Activated CD4-positive, alpha-beta T cell treated with anti-CD3 and anti-CD28 coated beads, Interleukin-2, amount 10 ng/mL, durations not matched to agents 24 days and 14 days (primary cell): ENCODE data around the gene ERP27. TPM values are rescaled to one million over a fixed set of nuclear protein-coding genes. Genes with fewer than 3 reads are reported as not detected.

ENCODE experiments used
- DNase-seq: peaks from one replicate; pipeline ENCODE4 v3.0.0; 2022
- H3K27ac Mint-ChIP-seq: one replicate; pipeline ENCODE4 v1.8.0; 2022; ENCODE audit warnings: mild to moderate bottlenecking, mixed read lengths
- H3K27me3 Mint-ChIP-seq: one replicate; pipeline ENCODE4 v1.8.0; 2022; ENCODE audit warnings: mixed read lengths
- H3K36me3 Mint-ChIP-seq: one replicate; pipeline ENCODE4 v1.8.0; 2022; ENCODE audit warnings: low read depth, mild to moderate bottlenecking, mixed read lengths
- H3K4me1 Mint-ChIP-seq: one replicate; pipeline ENCODE4 v1.8.0; 2021; ENCODE audit warnings: mixed read lengths
- H3K4me3 Mint-ChIP-seq: one replicate; pipeline ENCODE4 v1.8.0; 2022; ENCODE audit warnings: mild to moderate bottlenecking, moderate library complexity, mixed read lengths
- H3K9me3 Mint-ChIP-seq: one replicate; pipeline ENCODE4 v1.8.0; 2021; ENCODE audit warnings: mixed read lengths
- intact Hi-C: fragments of 100-400 bp; cut with micrococcal nuclease; formaldehyde crosslinking; loops from one replicate; pipeline ENCODE4 v1.15.1; 2023
- total RNA-seq: library from RNA; stranded (reverse); gene quantifications from 2 replicates; pipeline ENCODE4 v1.2.3, GENCODE V29; 2022

Gene ERP27
- total RNA-seq, 1 donor from 2014 or later, result 1.8 TPM

DNA sequence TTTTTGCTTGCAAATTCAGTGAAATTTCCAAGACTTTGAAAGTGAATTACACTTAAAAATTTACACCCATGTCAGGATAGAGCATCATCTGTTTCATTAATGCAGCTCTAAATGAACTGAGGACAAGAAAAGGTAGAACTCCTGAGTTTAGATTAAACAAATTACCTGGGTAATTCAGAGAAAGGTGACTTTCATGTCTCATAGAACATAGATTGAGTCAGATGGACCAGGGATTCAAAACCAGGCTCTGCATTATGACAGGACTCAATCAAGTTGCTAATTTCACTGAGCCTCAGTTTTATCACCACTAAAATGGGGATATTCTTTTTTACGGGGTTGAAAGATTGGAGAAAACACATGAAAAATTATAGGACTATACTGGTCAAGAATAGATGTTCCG, 18.6 kb upstream of the ERP27 start:
- H3K4me1 Mint-ChIP-seq, result peaks cover 67% of the 10 kb centered on the region
- no peaks in the 10 kb centered on the region for H3K9me3 Mint-ChIP-seq
- H3K27me3 Mint-ChIP-seq, result no peaks in the 10 kb centered on the region
- intact Hi-C loops, result loop anchor here (5.0 to 10.0 kb wide), 3 partner anchors 565 to 1852 kb away; partner anchors contain the start of genes GSG1 and STRAP
- H3K36me3 Mint-ChIP-seq, result peaks cover 43% of the 10 kb centered on the region
- peak overlapping the region; percentile 100 for H3K27ac Mint-ChIP-seq
- peak overlapping the region; percentile 99 for H3K4me3 Mint-ChIP-seq
- no peak for DNase-seq

DNA sequence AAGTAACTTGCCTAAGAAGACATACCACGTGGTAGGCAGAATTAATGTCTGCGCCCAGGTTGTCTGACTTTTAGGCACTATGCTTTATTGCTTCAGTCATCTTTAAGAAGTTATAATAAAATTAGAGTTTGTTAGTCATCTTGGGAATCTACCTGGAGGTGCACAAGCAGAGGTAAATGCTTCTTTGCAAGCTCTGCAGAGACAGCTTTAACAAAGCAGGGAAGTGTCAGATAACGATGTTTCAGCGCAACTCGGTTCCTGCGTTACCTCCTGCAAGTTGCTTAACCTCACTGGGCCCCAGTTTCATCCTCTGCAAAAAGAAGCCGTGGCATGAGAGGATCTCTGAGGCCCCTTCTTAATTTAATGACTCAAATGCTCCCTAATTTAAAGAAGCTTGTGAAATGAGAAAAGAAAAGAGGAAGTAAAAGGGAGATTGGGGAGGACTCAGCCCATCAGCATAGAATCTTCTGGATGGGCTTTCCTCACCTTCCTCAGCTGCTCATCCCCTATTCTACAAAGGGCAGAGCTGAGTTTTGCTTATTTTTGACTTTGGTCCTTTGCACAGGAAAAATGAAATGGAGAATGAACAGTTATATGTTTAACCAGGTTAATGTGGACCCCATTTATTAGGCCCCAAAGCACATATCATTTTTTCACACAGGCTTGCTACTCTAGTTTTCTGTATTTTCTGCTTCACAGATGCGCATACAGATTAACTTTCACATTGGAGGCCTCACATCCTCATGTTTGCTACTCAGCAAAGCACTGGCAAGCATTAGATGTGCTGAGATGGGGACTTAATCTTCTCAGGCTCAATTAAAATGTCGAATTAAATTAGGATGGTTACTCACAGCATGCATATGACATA, 17.9 kb upstream of the ERP27 start:
- intact Hi-C loops, result loop anchor here (5.0 to 10.0 kb wide), 3 partner anchors 564 to 1851 kb away; partner anchors contain the start of genes GSG1 and STRAP
- peak; percentile 79 for DNase-seq
- Mint-ChIP-seq H3K27me3 (no peaks in the 10 kb centered on the region), H3K9me3 (no peaks in the 10 kb centered on the region), H3K36me3 (peaks cover 46% of the 10 kb centered on the region), H3K27ac (peak overlapping the region; percentile 100), H3K4me3 (peak overlapping the region; percentile 99), H3K4me1 (peaks cover 73% of the 10 kb centered on the region)

- Mint-ChIP-seq H3K4me1 (peaks cover 80% of the 10 kb centered on the region), H3K4me3 (peak overlapping the region; percentile 75), H3K36me3 (peaks cover 45% of the 10 kb centered on the region), H3K27me3 (no peaks in the 10 kb centered on the region), H3K9me3 (no peaks in the 10 kb centered on the region), H3K27ac (peak overlapping the region; percentile 96)
- peak; percentile 73 for DNase-seq
- intact Hi-C loops, result loop anchor here (5.0 to 10.0 kb wide), 4 partner anchors 618 to 1849 kb away; partner anchors contain the start of genes GSG1 and STRAP
Observed at GRCh38 chr12:14954269-14954668, 15.9 kb upstream of the ERP27 start.

DNA sequence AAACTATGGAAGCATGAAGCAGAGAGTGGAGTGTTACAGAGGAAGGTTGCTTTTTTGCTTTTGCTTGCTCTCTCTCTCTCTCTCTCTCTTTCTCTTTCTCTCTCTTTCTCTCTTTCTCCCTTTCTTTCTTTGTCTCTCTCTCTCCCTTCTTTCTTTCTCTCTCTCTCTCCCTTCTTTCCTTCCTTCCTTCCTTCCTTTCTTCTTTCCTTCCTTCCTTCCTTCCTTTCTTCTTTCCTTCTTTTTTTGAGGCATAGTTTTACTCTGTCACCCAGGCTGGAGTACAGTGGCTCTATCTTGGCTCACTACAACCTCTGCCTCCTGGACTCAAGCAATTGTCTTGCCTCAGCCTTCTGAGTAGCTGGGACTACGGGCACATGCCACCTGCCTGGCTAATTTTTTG, 15.4 kb upstream of the ERP27 start:
- Mint-ChIP-seq H3K4me1 (peaks cover 80% of the 10 kb centered on the region), H3K4me3 (peak overlapping the region; percentile 75), H3K27ac (peak overlapping the region; percentile 96), H3K27me3 (no peaks in the 10 kb centered on the region), H3K36me3 (peaks cover 45% of the 10 kb centered on the region), H3K9me3 (no peaks in the 10 kb centered on the region)
- DNase-seq, result no peak
- intact Hi-C loops, result loop anchor here (2.0 to 10.0 kb wide), 5 partner anchors 587 to 1849 kb away; partner anchors contain the start of genes GSG1 and STRAP

DNA sequence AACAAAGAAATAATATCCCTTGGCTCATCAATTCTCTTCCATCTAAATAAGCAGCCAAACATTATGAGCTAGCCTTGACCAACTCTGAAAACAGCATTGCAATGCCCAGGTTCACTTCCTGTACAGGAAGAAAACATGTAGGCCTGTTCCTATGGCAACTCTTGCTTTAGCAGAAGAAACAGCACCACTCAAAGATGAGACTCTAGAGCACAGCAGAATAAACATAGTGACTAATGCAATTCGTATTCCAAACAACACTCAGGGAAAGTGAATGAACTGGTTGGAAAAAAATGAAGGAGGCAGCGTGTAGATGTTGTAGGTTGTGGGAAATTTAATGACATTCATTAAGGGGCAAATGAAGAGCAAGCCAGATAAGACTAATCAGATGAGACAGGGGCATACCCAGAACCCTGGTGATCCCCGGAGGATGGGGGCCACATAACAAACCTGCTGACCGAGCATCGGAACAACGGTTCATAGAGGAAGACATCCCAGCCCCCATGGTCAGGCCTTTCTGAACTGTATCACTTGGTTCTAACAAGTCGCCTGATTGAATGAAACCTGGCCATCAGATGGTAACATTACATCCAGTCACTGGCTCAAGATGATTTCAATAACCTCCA, 14.1 kb upstream of the ERP27 start:
- intact Hi-C loops, result loop anchor here (1.0 to 10.0 kb wide), 7 partner anchors 9 to 1848 kb away; partner anchors contain the start of genes ARHGDIB, GSG1 and STRAP
- no peaks in the 10 kb centered on the region for H3K27me3 Mint-ChIP-seq
- peak overlapping the region; percentile 96 for H3K27ac Mint-ChIP-seq
- no peaks in the 10 kb centered on the region for H3K9me3 Mint-ChIP-seq
- peak; percentile 88 for DNase-seq
- peak overlapping the region; percentile 75 for H3K4me3 Mint-ChIP-seq
- peaks cover 43% of the 10 kb centered on the region for H3K36me3 Mint-ChIP-seq
- H3K4me1 Mint-ChIP-seq, result peaks cover 80% of the 10 kb centered on the region

DNA sequence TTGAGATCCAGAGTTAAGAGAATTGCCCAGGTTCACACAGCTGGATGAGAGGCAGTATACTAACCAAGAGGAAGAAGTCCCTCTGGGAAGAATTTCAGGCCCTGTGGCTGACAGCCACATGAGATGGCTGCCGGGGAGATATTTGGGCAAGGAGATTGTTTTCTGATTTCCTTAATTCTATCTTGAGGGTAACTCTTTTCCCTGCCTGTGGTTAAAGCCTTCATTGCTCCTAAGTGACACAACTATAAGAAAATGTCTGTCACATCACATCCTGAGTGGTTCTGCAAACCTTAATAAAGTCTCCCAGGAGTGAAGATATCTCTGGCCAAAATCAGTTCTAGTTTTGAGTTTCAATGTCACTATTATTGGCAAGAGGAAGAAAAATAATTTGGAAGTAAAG, 13.5 kb upstream of the ERP27 start:
- Mint-ChIP-seq H3K9me3 (no peaks in the 10 kb centered on the region), H3K27me3 (no peaks in the 10 kb centered on the region), H3K27ac (peak overlapping the region; percentile 96), H3K36me3 (peaks cover 48% of the 10 kb centered on the region), H3K4me1 (peaks cover 80% of the 10 kb centered on the region), H3K4me3 (peak overlapping the region; percentile 75)
- DNase-seq, result peak; percentile 62
- intact Hi-C loops, result loop anchor here (1.0 to 10.0 kb wide), 7 partner anchors 9 to 1847 kb away; partner anchors contain the start of genes ARHGDIB, GSG1 and STRAP

GRCh38 chr12:14950982-14951746, 12.8 kb upstream of the ERP27 start:
- H3K4me1 Mint-ChIP-seq, result peaks cover 79% of the 10 kb centered on the region
- H3K27ac Mint-ChIP-seq, result peak overlapping the region; percentile 96
- peak overlapping the region; percentile 75 for H3K4me3 Mint-ChIP-seq
- intact Hi-C loops, result loop anchor here (5.0 to 10.0 kb wide), 4 partner anchors 621 to 1846 kb away; partner anchors contain the start of genes GSG1 and STRAP
- H3K27me3 Mint-ChIP-seq, result no peaks in the 10 kb centered on the region
- peaks cover 52% of the 10 kb centered on the region for H3K36me3 Mint-ChIP-seq
- H3K9me3 Mint-ChIP-seq, result no peaks in the 10 kb centered on the region
- peak; percentile 67 for DNase-seq

- Mint-ChIP-seq H3K27me3 (no peaks in the 10 kb centered on the region), H3K9me3 (no peaks in the 10 kb centered on the region), H3K4me1 (peaks cover 80% of the 10 kb centered on the region), H3K27ac (peak overlapping the region; percentile 95), H3K4me3 (peak overlapping the region; percentile 79), H3K36me3 (peaks cover 60% of the 10 kb centered on the region)
- DNase-seq, result peak; percentile 69
- intact Hi-C loops, result loop anchor here (5.0 to 10.0 kb wide), 4 partner anchors 622 to 1846 kb away; partner anchors contain the start of genes GSG1 and STRAP
Observed at GRCh38 chr12:14950421-14950820, 12.1 kb upstream of the ERP27 start.

GRCh38 chr12:14949631-14950030, 11.3 kb upstream of the ERP27 start:
- Mint-ChIP-seq H3K27ac (peak overlapping the region; percentile 95), H3K27me3 (no peaks in the 10 kb centered on the region), H3K36me3 (peaks cover 67% of the 10 kb centered on the region), H3K4me3 (peak overlapping the region; percentile 79), H3K4me1 (peaks cover 83% of the 10 kb centered on the region), H3K9me3 (no peaks in the 10 kb centered on the region)
- intact Hi-C loops, result loop anchor here (5.0 to 10.0 kb wide), 4 partner anchors 623 to 1845 kb away; partner anchors contain the start of genes GSG1 and STRAP
- peak; percentile 63 for DNase-seq

DNA sequence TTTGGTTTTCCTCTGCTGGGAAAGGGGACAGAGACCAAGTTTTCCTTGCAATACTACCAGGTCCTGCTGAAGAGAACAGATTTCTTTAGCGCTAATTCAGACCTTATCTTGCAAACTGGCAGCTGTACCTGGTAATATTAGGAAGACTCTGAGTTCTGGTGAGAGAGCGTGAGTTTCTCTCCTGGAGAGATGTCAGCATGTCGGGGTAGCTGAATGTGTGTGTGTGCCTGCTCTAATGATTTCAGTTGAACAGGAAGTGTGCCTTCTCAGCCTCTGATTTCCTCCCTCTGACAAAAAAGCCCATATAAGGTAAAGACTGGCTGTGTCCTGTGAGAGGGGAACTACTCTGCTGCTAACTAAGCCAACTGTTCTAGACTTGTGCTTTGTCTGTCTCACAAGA, 10.3 kb upstream of the ERP27 start:
- peaks cover 65% of the 10 kb centered on the region for H3K36me3 Mint-ChIP-seq
- H3K27ac Mint-ChIP-seq, result peak overlapping the region; percentile 95
- peak overlapping the region; percentile 79 for H3K4me3 Mint-ChIP-seq
- intact Hi-C loops, result loop anchor here (1.0 kb wide), 1 partner anchor 13 kb away; the partner anchor contains the start of gene ARHGDIB
- peaks cover 74% of the 10 kb centered on the region for H3K4me1 Mint-ChIP-seq
- peak; percentile 89 for DNase-seq
- no peaks in the 10 kb centered on the region for H3K27me3 Mint-ChIP-seq
- H3K9me3 Mint-ChIP-seq, result no peaks in the 10 kb centered on the region

DNA sequence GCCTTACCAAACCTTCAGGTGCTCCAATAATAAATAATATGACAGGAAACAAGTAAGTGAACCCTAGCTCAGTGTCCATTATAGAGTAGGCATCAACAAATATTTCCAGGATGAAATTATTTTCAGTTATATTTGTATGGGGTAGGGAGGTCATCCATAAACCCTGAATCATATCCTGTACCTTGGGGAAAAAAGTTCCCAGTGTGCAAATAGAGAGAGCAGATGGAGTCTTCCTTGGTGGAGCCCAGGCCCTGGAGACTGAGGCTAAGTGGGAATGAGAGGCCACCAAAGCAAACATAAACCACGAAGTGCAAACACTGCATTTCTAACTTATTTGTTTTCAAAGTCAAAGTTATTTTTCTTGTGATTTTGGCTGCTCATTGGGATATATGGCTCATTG, 8.5 kb upstream of the ERP27 start:
- Mint-ChIP-seq H3K4me3 (peak overlapping the region; percentile 73), H3K27ac (peak overlapping the region; percentile 89), H3K9me3 (no peaks in the 10 kb centered on the region), H3K4me1 (peaks cover 59% of the 10 kb centered on the region), H3K36me3 (peaks cover 78% of the 10 kb centered on the region), H3K27me3 (no peaks in the 10 kb centered on the region)
- DNase-seq, result no peak
- intact Hi-C loops, result no loop called here

DNA sequence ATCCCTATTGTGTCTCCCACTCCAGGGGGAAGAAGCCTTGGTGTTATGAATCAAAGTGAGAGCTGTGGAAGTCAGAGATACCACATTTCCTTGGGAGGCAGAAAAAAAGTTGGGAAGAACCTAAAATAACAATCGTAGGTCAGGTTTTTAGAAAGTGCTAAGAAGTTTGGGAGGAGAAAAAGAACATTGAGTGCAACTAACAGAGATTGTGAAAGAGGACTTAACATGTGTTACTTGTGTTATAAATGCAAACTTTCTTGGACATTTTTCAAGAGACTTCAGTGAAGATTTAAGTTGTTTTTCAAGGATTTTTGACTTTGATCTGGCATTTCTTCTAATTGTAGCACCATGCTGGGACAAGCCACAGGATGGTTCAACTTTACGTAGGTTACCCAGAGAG, 7.8 kb upstream of the ERP27 start:
- H3K36me3 Mint-ChIP-seq, result peaks cover 82% of the 10 kb centered on the region
- no peak for DNase-seq
- H3K4me1 Mint-ChIP-seq, result peaks cover 53% of the 10 kb centered on the region
- intact Hi-C loops, result no loop called here
- no peaks in the 10 kb centered on the region for H3K27me3 Mint-ChIP-seq
- H3K9me3 Mint-ChIP-seq, result no peaks in the 10 kb centered on the region
- H3K27ac Mint-ChIP-seq, result peak overlapping the region; percentile 70
- peak overlapping the region; percentile 15 for H3K4me3 Mint-ChIP-seq
